ENCODE results near the gene TGM6. TPM values are rescaled to one million over a fixed set of nuclear protein-coding genes. Genes with fewer than 3 reads are reported as not detected.

The TGM6 gene
- total and polyA plus RNA-seq, 10 donors: not detected

DNA sequence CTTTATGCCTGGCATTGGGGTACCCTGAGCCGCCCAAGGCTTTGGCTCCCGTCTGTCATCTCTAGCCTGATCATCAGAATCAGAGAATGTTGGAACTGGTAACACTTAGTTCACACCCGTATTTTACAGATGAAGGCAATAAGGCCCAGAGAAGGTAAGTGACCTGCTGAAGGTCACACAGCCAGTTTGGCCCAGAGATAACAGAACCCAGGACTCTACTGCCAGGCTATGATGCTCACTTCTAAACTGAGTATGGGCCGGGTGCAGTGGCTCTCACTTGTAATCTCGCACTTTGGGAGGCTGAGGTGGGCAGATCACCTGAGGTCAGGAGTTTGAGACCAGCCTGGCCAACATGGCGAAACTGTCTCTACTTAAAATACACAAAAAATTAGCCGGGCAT lies 1.8 kb upstream of the TGM6 start:
- Histone ChIP-seq H3K9me3 (no peaks in the 10 kb centered on the region), H3K27ac (no peak overlapping the region), H3K36me3 (no peaks in the 10 kb centered on the region), H3K27me3 (replicated peaks in 1 of 7) (peaks cover 0 to 22% (median 0%) of the 10 kb centered on the region in 7 donors), H3K4me1 (peaks cover 0 to 13% (median 6%) of the 10 kb centered on the region in 6 donors), H3K4me3 (no peak overlapping the region)
- 90 to 96% (median 91%) methylated on average over 7 of the region's 7 CpGs for WGBS, 5 donors
- DNase-seq: no peak
- intact Hi-C loops (cut with DNase I; ENCODE audit: low total_unique reads): no loop called here
- TF ChIP-seq POLR2A (IDR thresholded peaks at IDR 0.05) (no peak), POLR2AphosphoS5 (IDR thresholded peaks at IDR 0.05) (no peak)
- TF ChIP-seq, protein P1, sequence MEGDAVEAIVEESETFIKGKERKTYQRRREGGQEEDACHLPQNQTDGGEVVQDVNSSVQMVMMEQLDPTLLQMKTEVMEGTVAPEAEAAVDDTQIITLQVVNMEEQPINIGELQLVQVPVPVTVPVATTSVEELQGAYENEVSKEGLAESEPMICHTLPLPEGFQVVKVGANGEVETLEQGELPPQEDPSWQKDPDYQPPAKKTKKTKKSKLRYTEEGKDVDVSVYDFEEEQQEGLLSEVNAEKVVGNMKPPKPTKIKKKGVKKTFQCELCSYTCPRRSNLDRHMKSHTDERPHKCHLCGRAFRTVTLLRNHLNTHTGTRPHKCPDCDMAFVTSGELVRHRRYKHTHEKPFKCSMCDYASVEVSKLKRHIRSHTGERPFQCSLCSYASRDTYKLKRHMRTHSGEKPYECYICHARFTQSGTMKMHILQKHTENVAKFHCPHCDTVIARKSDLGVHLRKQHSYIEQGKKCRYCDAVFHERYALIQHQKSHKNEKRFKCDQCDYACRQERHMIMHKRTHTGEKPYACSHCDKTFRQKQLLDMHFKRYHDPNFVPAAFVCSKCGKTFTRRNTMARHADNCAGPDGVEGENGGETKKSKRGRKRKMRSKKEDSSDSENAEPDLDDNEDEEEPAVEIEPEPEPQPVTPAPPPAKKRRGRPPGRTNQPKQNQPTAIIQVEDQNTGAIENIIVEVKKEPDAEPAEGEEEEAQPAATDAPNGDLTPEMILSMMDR (IDR thresholded peaks at IDR 0.05 in 8 of 11, conservative IDR thresholded peaks at IDR 0.05 in 3 of 11): no peak

DNA sequence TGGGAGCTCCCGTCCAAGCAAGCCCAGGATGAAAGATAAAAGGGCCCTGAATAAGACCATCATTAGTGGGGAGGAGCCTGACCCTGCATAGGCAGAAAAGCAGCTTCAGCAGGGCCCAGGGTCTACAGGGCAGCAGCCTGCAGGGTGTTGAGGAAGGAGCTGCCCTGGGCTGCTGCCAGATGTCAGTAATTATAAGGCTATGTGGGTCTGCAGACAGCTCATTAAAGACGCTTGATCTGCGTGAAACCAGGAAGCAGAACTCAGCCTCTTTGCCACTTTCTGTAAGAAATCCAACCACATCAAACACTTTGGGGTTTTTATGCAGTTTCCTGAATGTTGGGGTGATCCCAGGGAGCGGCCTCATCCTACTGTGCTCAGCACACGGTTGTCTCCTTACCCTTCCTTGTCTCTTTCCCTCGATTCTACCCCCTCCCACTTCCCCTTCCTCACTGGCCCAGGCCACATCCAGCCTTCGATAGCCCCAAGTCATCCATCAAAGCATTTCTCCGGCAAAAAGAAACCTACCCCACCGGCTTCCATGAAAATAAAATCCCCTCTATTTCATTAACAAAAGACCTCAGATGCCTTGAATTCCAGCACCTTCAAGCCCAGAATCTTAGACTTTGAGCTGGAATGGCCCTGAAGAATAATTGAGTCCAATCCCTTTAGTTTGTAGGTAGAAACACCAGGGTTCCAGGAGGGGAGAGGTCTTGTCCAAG lies 1.0 kb upstream of the TGM6 start:
- intact Hi-C loops (cut with DNase I; ENCODE audit: low total_unique reads): no loop called here
- no peaks in the 10 kb centered on the region for H3K36me3 ChIP-seq
- no peak for DNase-seq
- 8 to 21% (median 16%) methylated on average over 9 of the region's 9 CpGs for WGBS, 5 donors
- no peaks in the 10 kb centered on the region for H3K9me3 ChIP-seq
- peaks cover 0 to 13% (median 6%) of the 10 kb centered on the region in 6 donors for H3K4me1 ChIP-seq
- TF ChIP-seq POLR2A (IDR thresholded peaks at IDR 0.05): no peak
- TF ChIP-seq POLR2AphosphoS5 (IDR thresholded peaks at IDR 0.05): no peak
- TF ChIP-seq, protein P1 (IDR thresholded peaks at IDR 0.05 in 8 of 11, conservative IDR thresholded peaks at IDR 0.05 in 3 of 11): no peak
- H3K27me3 ChIP-seq (replicated peaks in 1 of 7): peaks cover 0 to 23% (median 0%) of the 10 kb centered on the region in 7 donors
- no peak overlapping the region for H3K27ac ChIP-seq
- H3K4me3 ChIP-seq: no peak overlapping the region

DNA sequence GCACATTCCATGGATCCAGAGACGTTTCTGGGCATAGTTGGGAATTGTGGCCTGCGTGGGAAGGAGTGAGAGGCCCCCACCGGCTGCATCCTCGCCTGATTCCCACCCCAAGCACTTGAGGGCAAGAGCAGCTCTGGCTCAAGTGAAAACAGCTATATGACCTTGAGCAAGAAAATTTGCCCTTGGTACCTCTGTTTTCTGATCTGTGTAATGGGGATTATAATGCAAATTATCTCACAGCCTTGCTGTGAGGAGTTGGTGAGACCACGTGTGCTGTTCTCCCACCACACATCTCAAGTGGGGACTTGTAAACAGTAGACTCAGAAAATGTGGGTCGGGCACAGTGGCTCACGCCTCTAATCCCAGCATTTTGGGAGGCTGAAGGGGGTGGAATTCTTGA lies 602 bp downstream of the TGM6 start:
- Histone ChIP-seq H3K27me3 (replicated peaks in 1 of 7) (peaks cover 0 to 29% (median 0%) of the 10 kb centered on the region in 7 donors), H3K4me3 (no peak overlapping the region), H3K27ac (no peak overlapping the region), H3K9me3 (peaks cover 0 to under 1% (median 0%) of the 10 kb centered on the region in 8 donors), H3K4me1 (peaks cover 0 to 13% (median 6%) of the 10 kb centered on the region in 6 donors), H3K36me3 (no peaks in the 10 kb centered on the region)
- TF ChIP-seq, protein P1 (IDR thresholded peaks at IDR 0.05 in 8 of 11, conservative IDR thresholded peaks at IDR 0.05 in 3 of 11): no peak
- no peak for TF ChIP-seq POLR2A (IDR thresholded peaks at IDR 0.05)
- no peak for TF ChIP-seq POLR2AphosphoS5 (IDR thresholded peaks at IDR 0.05)
- WGBS, 5 donors: 73 to 83% (median 76%) methylated on average over 7 of the region's 7 CpGs
- no peak for DNase-seq
- intact Hi-C loops (cut with DNase I; ENCODE audit: low total_unique reads): no loop called here

DNA sequence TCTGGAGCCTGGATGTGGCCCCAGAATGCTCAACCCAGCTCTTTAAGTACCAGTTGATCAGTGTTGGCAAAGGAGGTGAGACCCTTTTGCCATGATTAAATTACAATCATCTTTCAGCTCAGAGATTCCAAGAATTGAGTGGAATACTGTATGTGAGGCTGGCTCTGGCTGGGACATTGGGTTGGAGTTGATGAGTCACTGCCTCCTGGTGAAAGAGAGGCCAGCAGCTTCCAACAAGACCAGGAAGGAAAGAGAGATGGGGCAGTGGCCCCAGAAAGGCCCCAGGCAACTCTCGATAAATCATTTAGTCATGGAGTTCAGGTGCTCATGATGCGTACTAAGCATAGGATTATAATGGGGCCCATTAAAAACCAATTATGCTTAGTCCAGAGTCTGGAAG lies 2.1 kb downstream of the TGM6 start:
- Histone ChIP-seq H3K9me3 (peaks cover 0 to 16% (median 7%) of the 10 kb centered on the region in 8 donors), H3K36me3 (no peaks in the 10 kb centered on the region), H3K27me3 (replicated peaks in 1 of 7) (peaks cover 0 to 29% (median 0%) of the 10 kb centered on the region in 7 donors), H3K4me3 (no peak overlapping the region), H3K27ac (no peak overlapping the region), H3K4me1 (peaks cover 0 to 13% (median 6%) of the 10 kb centered on the region in 6 donors)
- DNase-seq: no peak
- 93 to 98% (median 96%) methylated on average over 2 of the region's 2 CpGs for WGBS, 5 donors
- TF ChIP-seq, protein P1 (IDR thresholded peaks at IDR 0.05 in 8 of 11, conservative IDR thresholded peaks at IDR 0.05 in 3 of 11): no peak
- TF ChIP-seq POLR2A (IDR thresholded peaks at IDR 0.05) (no peak), POLR2AphosphoS5 (IDR thresholded peaks at IDR 0.05) (no peak)
- intact Hi-C loops (cut with DNase I; ENCODE audit: low total_unique reads): no loop called here

Data from spleen (tissue), 11 donors.